Choroid plexus epithelial cell (primary cell): Measurements from ENCODE around the gene KIF1B.

Experiments
- DNase-seq: peaks from one replicate; pipeline ENCODE4 v3.0.0-alpha.2; 2010; ENCODE audit warnings: low read depth
- H3K4me3 ChIP-seq: 2 replicates; pipeline ENCODE4 v1.5.1; 2011; ENCODE audit warnings: low read depth, mild to moderate bottlenecking, control low read depth, low read length, moderate library complexity
- CTCF ChIP-seq: conservative IDR thresholded peaks from 2 replicates; pipeline ENCODE4 v1.5.1; 2011; ENCODE audit warnings: low read depth, mild to moderate bottlenecking, control low read depth, inconsistent platforms, low read length, moderate library complexity

The KIF1B gene

GRCh38 chr1:10291705-10292104, 81.3 kb downstream of the KIF1B start:
- DNase-seq = no peak
- no peak for TF ChIP-seq CTCF
- no peak overlapping the region for H3K4me3 ChIP-seq

GRCh38 chr1:10292188-10292587, 81.8 kb downstream of the KIF1B start:
- TF ChIP-seq CTCF = no peak
- no peak overlapping the region for H3K4me3 ChIP-seq
- no peak for DNase-seq

GRCh38 chr1:10295481-10296085, 85.2 kb downstream of the KIF1B start:
- TF ChIP-seq CTCF = no peak
- H3K4me3 ChIP-seq = no peak overlapping the region
- no peak for DNase-seq

- TF ChIP-seq CTCF = no peak
- no peak overlapping the region for H3K4me3 ChIP-seq
- peak; percentile 50 for DNase-seq
Measured at GRCh38 chr1:10299151-10299550, 88.8 kb downstream of the KIF1B start.

GRCh38 chr1:10302416-10302815, 92.0 kb downstream of the KIF1B start:
- H3K4me3 ChIP-seq = no peak overlapping the region
- no peak for DNase-seq
- TF ChIP-seq CTCF = no peak

- no peak for TF ChIP-seq CTCF
- H3K4me3 ChIP-seq = no peak overlapping the region
- no peak for DNase-seq
Measured at GRCh38 chr1:10304295-10304694, 93.9 kb downstream of the KIF1B start.

- TF ChIP-seq CTCF = no peak
- no peak for DNase-seq
- no peak overlapping the region for H3K4me3 ChIP-seq
Measured at GRCh38 chr1:10306435-10306834, 96.1 kb downstream of the KIF1B start.
